ENCODE measurements around the gene NGEF. TPM values are rescaled to one million over a fixed set of nuclear protein-coding genes. Genes with fewer than 3 reads are reported as not detected.
"Not testable (repeated sequence)": the region's sequence is repeated elsewhere in the genome, so short reads cannot be mapped to it uniquely, and the experiment has no call there.

The NGEF gene
- total RNA-seq, 1 donor from 2014 or later = 0.16 TPM

- no peak for DNase-seq
- intact Hi-C loops (cut with micrococcal nuclease) = no loop called here
- peaks cover 3% of the 10 kb centered on the region for H3K9me3 ChIP-seq (replicated peaks)
- H3K4me1 ChIP-seq = no peaks in the 10 kb centered on the region
- TF ChIP-seq, protein P1, sequence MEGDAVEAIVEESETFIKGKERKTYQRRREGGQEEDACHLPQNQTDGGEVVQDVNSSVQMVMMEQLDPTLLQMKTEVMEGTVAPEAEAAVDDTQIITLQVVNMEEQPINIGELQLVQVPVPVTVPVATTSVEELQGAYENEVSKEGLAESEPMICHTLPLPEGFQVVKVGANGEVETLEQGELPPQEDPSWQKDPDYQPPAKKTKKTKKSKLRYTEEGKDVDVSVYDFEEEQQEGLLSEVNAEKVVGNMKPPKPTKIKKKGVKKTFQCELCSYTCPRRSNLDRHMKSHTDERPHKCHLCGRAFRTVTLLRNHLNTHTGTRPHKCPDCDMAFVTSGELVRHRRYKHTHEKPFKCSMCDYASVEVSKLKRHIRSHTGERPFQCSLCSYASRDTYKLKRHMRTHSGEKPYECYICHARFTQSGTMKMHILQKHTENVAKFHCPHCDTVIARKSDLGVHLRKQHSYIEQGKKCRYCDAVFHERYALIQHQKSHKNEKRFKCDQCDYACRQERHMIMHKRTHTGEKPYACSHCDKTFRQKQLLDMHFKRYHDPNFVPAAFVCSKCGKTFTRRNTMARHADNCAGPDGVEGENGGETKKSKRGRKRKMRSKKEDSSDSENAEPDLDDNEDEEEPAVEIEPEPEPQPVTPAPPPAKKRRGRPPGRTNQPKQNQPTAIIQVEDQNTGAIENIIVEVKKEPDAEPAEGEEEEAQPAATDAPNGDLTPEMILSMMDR (IDR thresholded peaks at IDR 0.05; ENCODE audit: borderline replicate concordance) = no peak
- H3K4me3 ChIP-seq = no peak overlapping the region
- H3K36me3 ChIP-seq = no peaks in the 10 kb centered on the region
- peaks cover 6% of the 10 kb centered on the region for H3K27me3 ChIP-seq (ENCODE audit: low read depth)
- H3K27ac ChIP-seq (replicated peaks) = no peak overlapping the region
These were observed 10.8 kb upstream of the NGEF start for GRCh38 chr2:233023761-233024410.

DNA sequence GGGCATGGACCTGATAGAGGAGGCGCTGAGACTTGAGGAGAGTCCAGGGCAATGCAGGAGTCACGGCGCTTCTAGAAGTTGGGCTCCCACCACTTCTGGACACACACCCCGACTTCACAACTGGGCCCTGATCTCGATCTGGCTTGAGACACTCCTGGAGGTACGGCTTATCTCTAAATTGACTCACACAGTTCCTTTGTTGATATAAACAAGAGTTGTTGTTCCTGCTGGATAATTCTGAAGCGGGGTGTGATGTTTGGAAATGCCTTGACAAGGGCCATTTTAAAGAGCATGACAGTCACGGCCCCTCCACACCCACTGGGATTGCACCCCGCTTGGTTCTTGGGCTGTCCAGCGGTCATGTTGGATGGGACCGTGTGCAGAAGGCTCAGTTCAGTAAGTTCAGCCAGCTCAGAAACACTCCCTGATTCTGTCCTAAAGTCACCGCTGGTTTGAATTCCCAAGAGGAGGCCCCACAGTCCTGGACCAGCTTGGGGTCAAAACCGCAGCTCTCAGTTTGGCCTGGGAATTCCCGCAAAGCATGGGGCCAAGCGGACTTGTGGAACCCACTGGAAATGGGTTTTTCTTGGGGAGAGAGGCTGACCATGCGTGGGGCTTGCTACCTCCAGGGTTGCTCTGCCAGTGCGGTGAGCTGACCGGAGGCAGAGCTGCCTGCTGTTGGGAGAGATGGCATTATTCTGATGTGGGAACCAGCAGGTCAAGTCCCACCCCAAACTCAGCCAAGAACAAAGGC, 10.1 kb upstream of the NGEF start:
- no peaks in the 10 kb centered on the region for H3K36me3 ChIP-seq
- no peak overlapping the region for H3K4me3 ChIP-seq
- no peak for DNase-seq
- peaks cover 6% of the 10 kb centered on the region for H3K27me3 ChIP-seq (ENCODE audit: low read depth)
- intact Hi-C loops (cut with micrococcal nuclease) = no loop called here
- H3K27ac ChIP-seq (replicated peaks) = no peak overlapping the region
- H3K4me1 ChIP-seq = no peaks in the 10 kb centered on the region
- TF ChIP-seq, protein P1 (IDR thresholded peaks at IDR 0.05; ENCODE audit: borderline replicate concordance) = no peak
- peaks cover 9% of the 10 kb centered on the region for H3K9me3 ChIP-seq (replicated peaks)

DNA sequence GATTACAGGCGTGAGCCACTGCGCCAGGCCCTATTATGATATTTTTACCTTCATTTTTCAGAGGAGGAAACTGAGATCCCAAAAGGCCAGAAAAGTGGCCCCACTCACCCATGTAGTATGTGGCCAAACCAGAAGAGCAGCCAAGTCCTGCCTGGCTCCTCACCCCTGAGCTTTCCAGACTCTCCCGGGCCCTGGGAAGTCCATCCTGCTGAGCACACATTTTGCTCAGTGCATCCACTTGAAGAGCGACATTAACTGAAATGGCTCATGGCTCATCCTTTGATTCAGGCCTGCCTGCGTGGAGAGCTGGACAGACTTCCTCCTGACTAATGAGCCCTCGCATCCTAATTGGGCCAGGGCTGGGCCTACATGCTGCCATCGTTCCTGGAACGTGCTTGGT, 9.5 kb upstream of the NGEF start:
- Histone ChIP-seq H3K4me1 (no peaks in the 10 kb centered on the region), H3K4me3 (no peak overlapping the region), H3K27ac (replicated peaks) (no peak overlapping the region), H3K27me3 (ENCODE audit: low read depth) (peaks cover 6% of the 10 kb centered on the region), H3K36me3 (no peaks in the 10 kb centered on the region), H3K9me3 (replicated peaks) (peaks cover 15% of the 10 kb centered on the region)
- TF ChIP-seq, protein P1 (IDR thresholded peaks at IDR 0.05; ENCODE audit: borderline replicate concordance) = no peak
- intact Hi-C loops (cut with micrococcal nuclease) = no loop called here
- no peak for DNase-seq

- Histone ChIP-seq H3K9me3 (replicated peaks) (peaks cover 23% of the 10 kb centered on the region), H3K27ac (replicated peaks) (no peak overlapping the region), H3K4me3 (no peak overlapping the region), H3K4me1 (no peaks in the 10 kb centered on the region), H3K36me3 (no peaks in the 10 kb centered on the region), H3K27me3 (ENCODE audit: low read depth) (peaks cover 6% of the 10 kb centered on the region)
- intact Hi-C loops (cut with micrococcal nuclease) = no loop called here
- TF ChIP-seq, protein P1 (IDR thresholded peaks at IDR 0.05; ENCODE audit: borderline replicate concordance) = no peak
- DNase-seq = no peak
These were observed 8.7 kb upstream of the NGEF start for GRCh38 chr2:233021771-233022170.

DNA sequence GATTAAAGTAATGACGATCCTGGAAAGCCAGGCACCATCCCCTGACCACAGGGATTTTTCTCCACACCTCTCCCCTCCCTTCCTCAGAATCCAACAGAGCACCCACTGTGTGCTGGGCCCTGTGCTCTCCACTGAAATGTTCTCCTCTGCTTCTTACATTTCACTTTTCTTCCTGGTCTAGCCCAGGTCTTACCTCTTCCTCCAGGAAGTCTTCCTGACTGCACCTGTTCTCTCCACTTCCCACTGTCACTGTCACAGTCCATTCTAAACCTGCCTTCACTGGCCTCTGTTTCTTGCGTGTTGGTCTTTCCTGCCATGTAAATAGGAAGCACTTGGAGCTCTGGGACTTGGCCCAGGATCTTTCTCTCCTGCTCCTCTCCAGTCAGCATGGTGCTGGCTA, 7.4 kb upstream of the NGEF start:
- TF ChIP-seq, protein P1 (IDR thresholded peaks at IDR 0.05; ENCODE audit: borderline replicate concordance) = no peak
- Histone ChIP-seq H3K9me3 (replicated peaks) (peaks cover 24% of the 10 kb centered on the region), H3K27me3 (ENCODE audit: low read depth) (peaks cover 6% of the 10 kb centered on the region), H3K4me3 (no peak overlapping the region), H3K4me1 (no peaks in the 10 kb centered on the region), H3K36me3 (no peaks in the 10 kb centered on the region), H3K27ac (replicated peaks) (no peak overlapping the region)
- intact Hi-C loops (cut with micrococcal nuclease) = no loop called here
- no peak for DNase-seq

GRCh38 chr2:233019610-233020009, 6.6 kb upstream of the NGEF start:
- not testable (repeated sequence) for H3K4me1 ChIP-seq

More at GRCh38 chr2:233019610-233020009, 6.6 kb upstream of the NGEF start:
- H3K27me3 ChIP-seq (ENCODE audit: low read depth); DNase-seq; H3K36me3 ChIP-seq; intact Hi-C loops (cut with micrococcal nuclease); H3K4me3 ChIP-seq; H3K27ac ChIP-seq (replicated peaks): not testable (repeated sequence)
- H3K9me3 ChIP-seq (replicated peaks) = peaks cover 24% of the 10 kb centered on the region

Data from left ventricle myocardium inferior (tissue), 1 donor.